ENCODE data around the gene NONO. TPM values are rescaled to one million over a fixed set of nuclear protein-coding genes. Genes with fewer than 3 reads are reported as not detected.
"Not testable (repeated sequence)": the region's sequence is repeated elsewhere in the genome, so short reads cannot be mapped to it uniquely, and the experiment has no call there.

The NONO gene
- 402 TPM for polyA plus RNA-seq (2013, experiment 1 of 2; ENCODE audit: insufficient read length)
- polyA plus RNA-seq (2013, experiment 2 of 2; ENCODE audit: insufficient read length), result 418 TPM

- DNase-seq, result peak; percentile 99
Measured at GRCh38 chrX:71283403-71284143, at the start of gene NONO. TSS of gene NONO (plus strand) at chrX:71283635. CDS start at chrX:71290638, 7,003 bp downstream.

GRCh38 chrX:71235482-71235881 is 48.0 kb upstream of the NONO start:
- DNase-seq, result no peak

- no peak for DNase-seq
Measured at GRCh38 chrX:71236836-71237235, 46.6 kb upstream of the NONO start.

- no peak for DNase-seq
Measured at GRCh38 chrX:71239781-71240180, 43.7 kb upstream of the NONO start.

GRCh38 chrX:71241301-71241700 is 42.1 kb upstream of the NONO start:
- no peak for DNase-seq

- DNase-seq, result no peak
Measured at GRCh38 chrX:71244359-71245128, 38.9 kb upstream of the NONO start.

GRCh38 chrX:71245159-71245558 is 38.3 kb upstream of the NONO start:
- DNase-seq, result no peak

GRCh38 chrX:71250841-71251240 is 32.6 kb upstream of the NONO start:
- no peak for DNase-seq

- peak; percentile 4 for DNase-seq
Measured at GRCh38 chrX:71251466-71251973, 31.9 kb upstream of the NONO start.

- DNase-seq, result no peak
Measured at GRCh38 chrX:71252221-71252620, 31.2 kb upstream of the NONO start.

GRCh38 chrX:71253253-71254091 is 30.0 kb upstream of the NONO start:
- peak; percentile 55 for DNase-seq

- peak; percentile 88 for DNase-seq
Measured at GRCh38 chrX:71254092-71254963, 29.1 kb upstream of the NONO start, which contains the start of gene ZMYM3. TSS of gene ZMYM3 (minus strand) at chrX:71254140. CDS start at chrX:71253255, 885 bp downstream.

- no peak for DNase-seq
Measured at GRCh38 chrX:71256051-71256450, 27.4 kb upstream of the NONO start.

GRCh38 chrX:71256856-71257255 is 26.6 kb upstream of the NONO start:
- no peak for DNase-seq

GRCh38 chrX:71268624-71269023 is 14.8 kb upstream of the NONO start:
- not testable (repeated sequence) for DNase-seq

GRCh38 chrX:71269801-71270395 is 13.5 kb upstream of the NONO start:
- DNase-seq, result no peak

- not testable (repeated sequence) for DNase-seq
Measured at GRCh38 chrX:71272313-71272712, 11.1 kb upstream of the NONO start.

- not testable (repeated sequence) for DNase-seq
Measured at GRCh38 chrX:71281300-71281699, 2.1 kb upstream of the NONO start.

- no peak for DNase-seq
Measured at GRCh38 chrX:71282514-71283402, 677 bp upstream of the NONO start.

- no peak for DNase-seq
Measured at GRCh38 chrX:71285929-71286328, 2.5 kb downstream of the NONO start.
